Gastrocnemius medialis (tissue), 4 donors: Measurements from ENCODE around the gene REC114. TPM values are rescaled to one million over a fixed set of nuclear protein-coding genes. Genes with fewer than 3 reads are reported as not detected.
"Not testable (repeated sequence)": the region's sequence is repeated elsewhere in the genome, so short reads cannot be mapped to it uniquely, and the experiment has no call there.

Experiments used
- ATAC-seq, 2 donors: fragments of 150-250 bp; one replicate each; pipeline ENCODE4 v1.9.1; 2016
- DNase-seq, 2 donors: peaks; one replicate each; pipeline ENCODE4 v3.0.0-alpha.2; 2019
- H3K27ac ChIP-seq, 4 donors: fragments of 200-600 bp; sonication (generic); 1 replicate in 1 of 4; 2 replicates in 3 of 4; pipeline ENCODE4 v1.5.1; 2016 to 2018; ENCODE audit warnings: mild to moderate bottlenecking in 2 of 4, moderate library complexity in 1 of 4
- H3K27me3 ChIP-seq, 3 donors: fragments of 200-600 bp; sonication (generic) in 2 of 3; 1 replicate in 1 of 3; 2 replicates in 2 of 3; pipeline versions ENCODE4 v1.5.1 to v1.6.0; 2016 to 2019; ENCODE audit warnings: mild to moderate bottlenecking in 1 of 3, moderate library complexity in 1 of 3
- H3K36me3 ChIP-seq, 2 donors: fragments of 200-600 bp; sonication (generic) in 1 of 2; one replicate each; pipeline ENCODE4 v1.5.1; 2017 to 2018
- H3K4me1 ChIP-seq, 2 donors: fragments of 200-600 bp; sonication (generic) in 1 of 2; one replicate each; pipeline ENCODE4 v1.5.1; 2016 to 2017; ENCODE audit warnings: mild to moderate bottlenecking in 2 of 2
- H3K4me3 ChIP-seq, 4 donors: fragments of 200-600 bp; sonication (generic) in 3 of 4; 1 replicate in 1 of 4; 2 replicates in 3 of 4; pipeline ENCODE4 v1.5.1; 2016 to 2019; ENCODE audit warnings: mild to moderate bottlenecking in 2 of 4
- H3K9me3 ChIP-seq, 3 donors: fragments of 200-600 bp; sonication (generic) in 2 of 3; 1 replicate in 1 of 3; 2 replicates in 2 of 3; pipeline ENCODE4 v1.5.1; 2016 to 2019
- POLR2A ChIP-seq, 2 donors: fragments of 450-650 bp; IDR thresholded peaks; one replicate each; pipeline ENCODE4 v1.6.1; 2017; ENCODE audit warnings: antibody characterized with exemption in 2 of 2, mild to moderate bottlenecking in 2 of 2, moderate library complexity in 2 of 2
- in situ Hi-C, 4 donors: fragments of 200-750 bp; cut with MboI; loops; one replicate each; pipeline versions ENCODE4 v1.15.0 to v1.8.0; 2017; ENCODE audit warnings: low sequenced_read_pairs in 4 of 4
- intact Hi-C: fragments of 100-400 bp; cut with DNase I; formaldehyde crosslinking; loops from one replicate; pipeline ENCODE4 v1.15.1; 2023; ENCODE audit warnings: low total_unique reads
- total RNA-seq, 4 donors: library from RNA; depleted of rRNA; stranded (reverse); fragments of >200 nt; gene quantifications; one replicate each; pipeline versions ENCODE4 v1.1.0 to v1.2.3, GENCODE V29; 2016
- TF ChIP-seq, protein P1 (sequence below), 5 experiments: fragments of 450-650 bp in 3 of 5; fragments of 200-600 bp in 2 of 5; sonication (generic) in 2 of 5; IDR thresholded peaks in 4 of 5; conservative IDR thresholded peaks in 1 of 5; 1 replicate in 4 of 5; 2 replicates in 1 of 5; pipeline ENCODE4 v1.5.1; 2016 to 2019; ENCODE audit warnings: antibody characterized with exemption in 5 of 5, mild to moderate bottlenecking in 3 of 5, moderate library complexity in 3 of 5

REC114 gene
- total RNA-seq, 4 donors from 2014 or later = not detected

DNA sequence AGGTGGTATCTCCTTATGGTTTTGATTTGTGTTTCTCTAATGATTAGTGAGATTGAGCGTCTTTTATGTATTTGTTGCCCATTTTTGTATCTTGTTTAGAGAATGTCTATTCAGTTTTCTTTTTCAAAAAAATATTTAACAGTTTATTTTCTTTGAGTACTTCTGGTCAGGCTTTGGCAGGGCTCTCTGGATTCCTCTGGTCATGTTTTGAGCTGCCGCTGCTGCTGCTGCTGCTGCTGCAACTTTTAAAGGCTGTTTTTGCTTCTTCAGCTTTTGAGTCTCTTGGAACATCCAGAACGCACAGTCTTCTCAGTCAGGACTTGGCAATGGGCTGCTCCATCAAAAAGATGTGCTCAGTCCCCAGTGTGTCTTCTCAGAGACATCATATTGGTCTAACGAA lies 40.1 kb downstream of the REC114 start:
- no peaks in the 10 kb centered on the region for H3K36me3 ChIP-seq
- in situ Hi-C loops = no loop called here
- ATAC-seq (no peak), DNase-seq (no peak)
- no peak overlapping the region for H3K4me3 ChIP-seq
- no peaks in the 10 kb centered on the region for H3K4me1 ChIP-seq
- intact Hi-C loops = no loop called here
- no peaks in the 10 kb centered on the region for H3K27me3 ChIP-seq
- H3K9me3 ChIP-seq = no peaks in the 10 kb centered on the region
- H3K27ac ChIP-seq = no peak overlapping the region
- TF ChIP-seq, protein P1, sequence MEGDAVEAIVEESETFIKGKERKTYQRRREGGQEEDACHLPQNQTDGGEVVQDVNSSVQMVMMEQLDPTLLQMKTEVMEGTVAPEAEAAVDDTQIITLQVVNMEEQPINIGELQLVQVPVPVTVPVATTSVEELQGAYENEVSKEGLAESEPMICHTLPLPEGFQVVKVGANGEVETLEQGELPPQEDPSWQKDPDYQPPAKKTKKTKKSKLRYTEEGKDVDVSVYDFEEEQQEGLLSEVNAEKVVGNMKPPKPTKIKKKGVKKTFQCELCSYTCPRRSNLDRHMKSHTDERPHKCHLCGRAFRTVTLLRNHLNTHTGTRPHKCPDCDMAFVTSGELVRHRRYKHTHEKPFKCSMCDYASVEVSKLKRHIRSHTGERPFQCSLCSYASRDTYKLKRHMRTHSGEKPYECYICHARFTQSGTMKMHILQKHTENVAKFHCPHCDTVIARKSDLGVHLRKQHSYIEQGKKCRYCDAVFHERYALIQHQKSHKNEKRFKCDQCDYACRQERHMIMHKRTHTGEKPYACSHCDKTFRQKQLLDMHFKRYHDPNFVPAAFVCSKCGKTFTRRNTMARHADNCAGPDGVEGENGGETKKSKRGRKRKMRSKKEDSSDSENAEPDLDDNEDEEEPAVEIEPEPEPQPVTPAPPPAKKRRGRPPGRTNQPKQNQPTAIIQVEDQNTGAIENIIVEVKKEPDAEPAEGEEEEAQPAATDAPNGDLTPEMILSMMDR (IDR thresholded peaks at IDR 0.05 in 4 of 5, conservative IDR thresholded peaks at IDR 0.05 in 1 of 5) = no peak
- TF ChIP-seq POLR2A (IDR thresholded peaks at IDR 0.05) = no peak

DNA sequence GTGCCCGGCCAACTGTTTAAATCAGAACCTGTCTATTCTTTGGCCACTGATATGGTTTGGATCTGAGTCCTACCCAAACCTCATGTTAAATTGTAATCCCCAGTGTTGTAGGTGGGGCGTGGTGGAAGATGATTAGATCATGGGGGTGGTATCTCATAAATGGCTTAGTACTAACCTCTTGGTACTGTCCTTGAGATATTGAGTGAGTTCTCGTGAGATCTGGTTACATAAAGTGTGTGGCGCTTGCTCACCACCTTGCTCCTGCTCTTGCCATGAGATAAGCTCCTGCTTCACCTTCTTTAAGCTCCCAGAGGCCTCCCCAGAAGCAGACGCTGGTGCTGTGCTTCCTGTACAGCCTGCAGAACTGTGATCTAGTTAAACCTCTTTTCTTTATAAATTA lies 42.4 kb downstream of the REC114 start:
- Histone ChIP-seq H3K27me3 (no peaks in the 10 kb centered on the region), H3K9me3 (no peaks in the 10 kb centered on the region), H3K4me3 (no peak overlapping the region), H3K36me3 (no peaks in the 10 kb centered on the region), H3K27ac (no peak overlapping the region), H3K4me1 (no peaks in the 10 kb centered on the region)
- ATAC-seq (no peak), DNase-seq (no peak)
- no peak for TF ChIP-seq POLR2A (IDR thresholded peaks at IDR 0.05)
- TF ChIP-seq, protein P1 (IDR thresholded peaks at IDR 0.05 in 4 of 5, conservative IDR thresholded peaks at IDR 0.05 in 1 of 5) = no peak
- intact Hi-C loops (no loop called here), in situ Hi-C loops (no loop called here)

DNA sequence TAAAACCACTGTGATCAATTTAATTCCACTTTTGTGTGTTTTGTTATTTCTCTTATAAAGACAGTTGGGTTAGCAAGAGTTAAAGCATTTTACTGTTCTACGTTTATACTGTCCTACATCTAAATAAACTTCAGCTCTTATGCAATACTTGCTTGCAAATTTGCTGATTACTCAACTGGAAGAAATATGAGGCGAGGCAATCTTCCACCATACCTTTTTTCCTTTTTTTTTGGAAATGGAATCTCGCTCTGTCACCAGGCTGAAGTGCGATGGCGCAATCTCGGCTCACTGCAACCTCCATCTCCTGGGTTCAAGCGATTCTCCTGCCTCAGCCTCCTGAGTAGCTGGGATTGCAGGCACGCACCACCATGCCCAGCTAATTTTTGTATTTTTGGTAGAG lies 42.9 kb downstream of the REC114 start:
- H3K4me3 ChIP-seq, intact Hi-C loops, in situ Hi-C loops, ATAC-seq, H3K9me3 ChIP-seq, H3K4me1 ChIP-seq, H3K27ac ChIP-seq, H3K27me3 ChIP-seq, H3K36me3 ChIP-seq, DNase-seq: not testable (repeated sequence)

DNA sequence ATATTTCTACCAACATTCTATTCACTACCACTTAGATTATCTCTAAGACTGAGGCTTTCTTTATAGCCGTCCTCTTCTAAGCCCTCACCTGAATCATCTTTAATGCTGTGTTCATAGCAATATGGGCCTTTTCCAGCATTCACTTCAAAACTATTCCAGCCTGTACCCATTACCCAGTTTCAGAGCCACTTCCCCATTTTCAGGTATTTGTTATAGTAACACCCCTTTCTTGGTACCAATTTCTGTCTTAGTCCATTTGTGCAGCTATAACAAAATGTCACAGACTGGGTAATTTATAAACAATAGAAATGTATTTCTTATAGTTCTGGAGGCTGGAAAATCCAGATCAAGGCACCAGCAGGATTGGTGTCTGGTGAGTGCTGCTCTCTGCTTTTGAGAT lies 45.7 kb downstream of the REC114 start:
- DNase-seq (no peak), ATAC-seq (no peak)
- no peaks in the 10 kb centered on the region for H3K36me3 ChIP-seq
- no peak for TF ChIP-seq POLR2A (IDR thresholded peaks at IDR 0.05)
- TF ChIP-seq, protein P1 (IDR thresholded peaks at IDR 0.05 in 4 of 5, conservative IDR thresholded peaks at IDR 0.05 in 1 of 5) = no peak
- intact Hi-C loops = no loop called here
- no peaks in the 10 kb centered on the region for H3K9me3 ChIP-seq
- in situ Hi-C loops = no loop called here
- H3K27me3 ChIP-seq = no peaks in the 10 kb centered on the region
- no peak overlapping the region for H3K27ac ChIP-seq
- H3K4me1 ChIP-seq = no peaks in the 10 kb centered on the region
- no peak overlapping the region for H3K4me3 ChIP-seq

DNA sequence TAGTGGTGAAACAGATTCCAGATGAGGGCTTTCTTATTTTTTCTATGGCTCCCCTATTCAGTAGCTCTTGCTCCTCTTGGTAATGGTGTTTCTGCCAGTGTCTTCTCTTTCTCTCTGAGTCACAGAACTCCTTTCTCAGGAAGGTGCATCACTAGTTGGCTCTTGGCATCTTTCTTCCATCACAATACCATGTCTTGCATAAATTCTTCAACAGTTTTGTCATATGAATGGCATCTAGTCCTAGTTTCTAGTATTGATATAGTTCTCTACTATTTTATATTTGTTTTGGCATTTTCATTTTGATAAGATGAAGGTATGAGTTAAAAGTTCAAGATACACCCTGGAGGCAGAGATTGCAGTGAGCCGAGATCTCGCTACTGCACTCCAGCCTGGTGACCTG lies 51.0 kb downstream of the REC114 start:
- intact Hi-C loops = no loop called here
- DNase-seq (no peak), ATAC-seq (no peak)
- H3K27me3 ChIP-seq = no peaks in the 10 kb centered on the region
- H3K4me1 ChIP-seq = no peaks in the 10 kb centered on the region
- H3K9me3 ChIP-seq = no peaks in the 10 kb centered on the region
- in situ Hi-C loops = no loop called here
- TF ChIP-seq, protein P1 (IDR thresholded peaks at IDR 0.05 in 4 of 5, conservative IDR thresholded peaks at IDR 0.05 in 1 of 5) = no peak
- TF ChIP-seq POLR2A (IDR thresholded peaks at IDR 0.05) = no peak
- H3K4me3 ChIP-seq = no peak overlapping the region
- no peak overlapping the region for H3K27ac ChIP-seq
- H3K36me3 ChIP-seq = no peaks in the 10 kb centered on the region
